D341Med (cell line): Measurements from ENCODE around the gene CYP24A1.
A peak's percentile ranks its signal among the peaks of the same experiment; 100 is the strongest.

ENCODE experiments used
- DNase-seq: peaks from one replicate; pipeline ENCODE4 v3.0.0; 2012; ENCODE audit warnings: low spot score

Gene CYP24A1

GRCh38 chr20:54201268-54201846 lies 27.6 kb upstream of the CYP24A1 start:
- DNase-seq = no peak

- DNase-seq = no peak
These were observed 26.9 kb upstream of the CYP24A1 start for GRCh38 chr20:54200487-54201267.

GRCh38 chr20:54199721-54200176 lies 26.0 kb upstream of the CYP24A1 start:
- peak; percentile 74 for DNase-seq

- no peak for DNase-seq
These were observed 25.5 kb upstream of the CYP24A1 start for GRCh38 chr20:54199283-54199682.

GRCh38 chr20:54197621-54198604 lies 24.1 kb upstream of the CYP24A1 start:
- DNase-seq = no peak

- DNase-seq = no peak
These were observed 22.0 kb upstream of the CYP24A1 start for GRCh38 chr20:54195483-54196472.

- DNase-seq = no peak
These were observed 21.1 kb upstream of the CYP24A1 start for GRCh38 chr20:54194724-54195438.

- DNase-seq = no peak
These were observed 20.0 kb upstream of the CYP24A1 start for GRCh38 chr20:54193817-54194216.

GRCh38 chr20:54190217-54190616 lies 16.4 kb upstream of the CYP24A1 start:
- DNase-seq = no peak

- no peak for DNase-seq
These were observed 15.8 kb upstream of the CYP24A1 start for GRCh38 chr20:54189630-54190029.

- no peak for DNase-seq
These were observed 14.5 kb upstream of the CYP24A1 start for GRCh38 chr20:54188132-54188849.

- no peak for DNase-seq
These were observed 11.3 kb upstream of the CYP24A1 start for GRCh38 chr20:54184904-54185626.

GRCh38 chr20:54184071-54184470 lies 10.3 kb upstream of the CYP24A1 start:
- no peak for DNase-seq

- no peak for DNase-seq
These were observed 7.1 kb upstream of the CYP24A1 start for GRCh38 chr20:54180931-54181330.

GRCh38 chr20:54179946-54180345 lies 6.2 kb upstream of the CYP24A1 start:
- no peak for DNase-seq

- DNase-seq = no peak
These were observed 4.5 kb upstream of the CYP24A1 start for GRCh38 chr20:54178256-54178655.

- no peak for DNase-seq
These were observed 3.6 kb upstream of the CYP24A1 start for GRCh38 chr20:54177378-54177777.

- DNase-seq = no peak
These were observed 2.8 kb upstream of the CYP24A1 start for GRCh38 chr20:54176610-54177009.

- no peak for DNase-seq
These were observed 830 bp upstream of the CYP24A1 start for GRCh38 chr20:54174457-54175175.
